Fibroblast of the aortic adventitia (primary cell): ENCODE results near the gene TGOLN2. TPM values are rescaled to one million over a fixed set of nuclear protein-coding genes. Genes with fewer than 3 reads are reported as not detected.
A peak's percentile ranks its signal among the peaks of the same experiment; 100 is the strongest.
"Not testable (repeated sequence)": the region's sequence is repeated elsewhere in the genome, so short reads cannot be mapped to it uniquely, and the experiment has no call there.

Experiments
- DNase-seq: peaks from one replicate; pipeline ENCODE4 v3.0.0-alpha.2; 2010; ENCODE audit warnings: low read depth
- H3K4me3 ChIP-seq: 2 replicates; pipeline ENCODE4 v1.5.1; 2011; ENCODE audit warnings: low read depth, mild to moderate bottlenecking, control low read depth, low read length, moderate library complexity
- total RNA-seq: library from RNA; depleted of rRNA; stranded (reverse); fragments of >200 nt; gene quantifications from 2 replicates; pipeline ENCODE4 v1.2.3, GENCODE V29; 2012; ENCODE audit warnings: low replicate concordance
- TF ChIP-seq, protein P1 (sequence below): IDR thresholded peaks from 2 replicates; pipeline ENCODE4 v1.5.1; 2011; ENCODE audit warnings: mild to moderate bottlenecking, low read length, control low read depth, inconsistent platforms; ENCODE audit not compliant: insufficient read depth

Gene TGOLN2
- total RNA-seq, 1 donor, result 112 TPM

DNA sequence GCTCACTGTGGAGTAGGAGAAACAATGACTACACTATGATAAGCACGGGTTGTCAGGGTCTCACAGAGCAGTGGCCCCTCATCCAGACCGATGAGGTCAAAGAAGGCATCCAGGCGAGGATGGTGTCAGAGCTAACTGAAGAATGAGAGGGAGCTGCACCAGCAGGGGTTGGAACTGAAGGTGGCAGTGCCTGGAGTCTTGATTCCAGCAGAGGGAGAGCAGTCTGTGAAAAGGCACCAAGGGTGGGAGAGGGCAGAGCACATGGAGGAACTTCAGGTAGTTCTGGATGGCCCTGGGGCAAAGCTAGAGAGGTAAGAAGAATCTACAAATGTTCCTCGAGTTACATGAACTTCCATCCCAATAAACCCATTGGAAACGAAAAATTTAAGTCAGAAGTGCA, 39.4 kb upstream of the TGOLN2 start:
- TF ChIP-seq, protein P1, sequence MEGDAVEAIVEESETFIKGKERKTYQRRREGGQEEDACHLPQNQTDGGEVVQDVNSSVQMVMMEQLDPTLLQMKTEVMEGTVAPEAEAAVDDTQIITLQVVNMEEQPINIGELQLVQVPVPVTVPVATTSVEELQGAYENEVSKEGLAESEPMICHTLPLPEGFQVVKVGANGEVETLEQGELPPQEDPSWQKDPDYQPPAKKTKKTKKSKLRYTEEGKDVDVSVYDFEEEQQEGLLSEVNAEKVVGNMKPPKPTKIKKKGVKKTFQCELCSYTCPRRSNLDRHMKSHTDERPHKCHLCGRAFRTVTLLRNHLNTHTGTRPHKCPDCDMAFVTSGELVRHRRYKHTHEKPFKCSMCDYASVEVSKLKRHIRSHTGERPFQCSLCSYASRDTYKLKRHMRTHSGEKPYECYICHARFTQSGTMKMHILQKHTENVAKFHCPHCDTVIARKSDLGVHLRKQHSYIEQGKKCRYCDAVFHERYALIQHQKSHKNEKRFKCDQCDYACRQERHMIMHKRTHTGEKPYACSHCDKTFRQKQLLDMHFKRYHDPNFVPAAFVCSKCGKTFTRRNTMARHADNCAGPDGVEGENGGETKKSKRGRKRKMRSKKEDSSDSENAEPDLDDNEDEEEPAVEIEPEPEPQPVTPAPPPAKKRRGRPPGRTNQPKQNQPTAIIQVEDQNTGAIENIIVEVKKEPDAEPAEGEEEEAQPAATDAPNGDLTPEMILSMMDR, result no peak
- no peak for DNase-seq

DNA sequence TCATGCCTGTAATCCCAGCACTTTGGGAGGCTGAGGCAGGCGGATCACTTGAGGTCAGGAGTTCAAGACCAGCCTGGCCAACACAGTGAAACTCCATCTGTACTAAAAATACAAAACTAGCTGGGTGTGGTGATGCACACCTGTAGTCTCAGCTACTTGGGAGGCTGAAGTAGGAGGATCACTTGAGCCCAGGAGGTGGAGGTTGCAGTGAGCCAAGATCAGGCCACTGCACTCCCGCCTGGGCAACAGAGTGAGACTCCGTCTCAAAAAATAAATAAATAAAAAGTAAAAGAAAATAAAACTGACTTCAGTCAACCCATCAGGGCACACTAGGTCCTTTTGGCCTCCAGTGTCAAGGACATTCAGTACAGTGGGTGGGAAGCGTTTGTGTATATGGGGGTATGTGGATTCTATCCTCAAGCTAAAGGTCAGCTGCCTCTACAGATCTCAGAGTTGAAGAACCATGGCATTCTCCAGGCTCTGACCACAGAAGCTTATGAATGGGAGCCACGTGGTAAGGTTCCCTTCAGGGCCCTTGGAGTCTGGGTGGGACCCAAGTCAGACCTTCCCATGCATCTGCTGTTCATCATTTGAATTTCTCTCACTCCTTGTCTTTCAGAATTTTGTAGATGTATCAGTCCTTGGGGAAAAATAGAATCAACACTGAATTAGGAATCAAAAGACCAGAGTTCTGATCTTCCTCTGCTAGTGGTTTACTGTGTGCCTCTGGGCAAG, 35.0 kb upstream of the TGOLN2 start:
- not testable (repeated sequence) for H3K4me3 ChIP-seq, DNase-seq

More for the DNA sequence above, 39.4 kb upstream of the TGOLN2 start:
- H3K4me3 ChIP-seq, result no peak overlapping the region

DNA sequence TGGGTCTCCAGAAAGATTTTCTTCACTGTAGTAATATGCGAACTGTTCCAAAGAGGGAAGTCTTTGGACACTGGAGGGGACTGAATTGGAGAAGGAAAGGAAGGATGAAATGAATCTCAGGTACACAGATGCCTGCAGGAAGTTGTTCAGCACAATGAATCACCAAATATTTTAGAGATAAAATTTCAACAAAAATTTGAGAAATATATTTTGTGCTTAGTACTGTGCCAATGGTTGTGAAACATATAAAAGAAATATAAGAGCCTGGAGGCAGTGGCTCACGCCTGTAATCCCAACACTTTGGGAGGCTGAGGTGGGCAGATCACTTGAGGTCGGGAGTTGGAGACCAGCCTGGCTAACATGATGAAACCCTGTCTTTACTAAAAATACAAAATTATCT, 29.9 kb upstream of the TGOLN2 start:
- DNase-seq, result no peak
- TF ChIP-seq, protein P1, result no peak
- no peak overlapping the region for H3K4me3 ChIP-seq

DNA sequence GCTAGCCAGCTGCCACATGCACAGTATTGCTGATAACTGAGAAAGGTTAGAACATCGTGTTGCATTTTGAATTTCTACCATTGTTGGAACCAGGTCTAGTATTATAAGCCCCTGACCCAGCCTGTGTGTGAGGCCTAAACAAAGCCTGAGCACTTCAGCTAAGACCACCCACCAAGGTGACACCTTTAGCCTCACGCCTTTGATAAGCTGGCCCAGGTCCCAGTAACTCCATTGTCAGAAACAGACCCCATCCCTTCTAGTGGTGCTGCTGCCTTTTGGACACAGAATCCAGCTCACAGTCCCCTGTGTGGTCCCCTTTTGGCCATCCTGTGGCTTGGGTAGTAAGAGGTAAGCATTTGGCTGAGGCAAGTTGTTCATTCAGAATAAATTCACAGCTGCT, 28.4 kb upstream of the TGOLN2 start:
- no peak for DNase-seq
- no peak overlapping the region for H3K4me3 ChIP-seq
- TF ChIP-seq, protein P1, result no peak

DNA sequence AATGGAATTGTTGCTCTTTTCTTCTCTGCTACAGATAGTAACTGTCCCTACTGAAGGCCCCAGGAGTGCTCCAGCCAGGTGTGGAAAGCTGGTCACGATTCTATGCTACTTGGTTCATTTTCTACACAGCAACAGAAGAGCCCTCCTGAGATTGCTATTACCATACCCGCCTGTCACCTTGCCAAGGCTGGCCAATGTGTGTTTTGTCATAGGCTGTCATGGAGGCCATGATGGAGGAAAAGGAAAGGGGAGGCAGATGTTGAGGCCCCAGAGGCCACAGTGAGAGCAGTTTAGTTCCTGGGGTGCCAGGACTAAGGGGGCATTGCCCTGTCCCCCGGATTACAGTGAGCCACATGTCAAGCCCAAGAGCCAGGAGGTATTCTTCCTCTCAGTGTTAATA, 27.7 kb upstream of the TGOLN2 start:
- TF ChIP-seq, protein P1, result no peak
- DNase-seq, result peak; percentile 19
- peak overlapping the region; percentile 99 for H3K4me3 ChIP-seq

DNA sequence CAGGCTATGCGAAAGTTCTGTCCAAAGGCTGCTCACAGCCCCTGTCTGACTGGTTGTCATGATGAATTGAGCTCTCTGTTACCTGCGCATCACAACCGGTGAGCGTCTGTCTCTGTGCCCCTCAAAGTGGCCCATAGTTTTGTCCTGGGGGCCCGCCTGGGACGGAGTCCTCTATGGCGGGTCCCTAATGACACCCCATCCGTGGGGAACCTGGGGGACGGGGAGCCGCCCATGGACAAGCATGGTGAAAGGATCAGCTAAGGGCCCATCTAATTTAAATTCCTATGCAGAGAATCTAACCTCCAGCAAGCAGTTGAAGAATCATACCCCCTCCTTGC, 27.3 kb upstream of the TGOLN2 start:
- TF ChIP-seq, protein P1, result no peak
- peak overlapping the region; percentile 99 for H3K4me3 ChIP-seq
- DNase-seq, result no peak

DNA sequence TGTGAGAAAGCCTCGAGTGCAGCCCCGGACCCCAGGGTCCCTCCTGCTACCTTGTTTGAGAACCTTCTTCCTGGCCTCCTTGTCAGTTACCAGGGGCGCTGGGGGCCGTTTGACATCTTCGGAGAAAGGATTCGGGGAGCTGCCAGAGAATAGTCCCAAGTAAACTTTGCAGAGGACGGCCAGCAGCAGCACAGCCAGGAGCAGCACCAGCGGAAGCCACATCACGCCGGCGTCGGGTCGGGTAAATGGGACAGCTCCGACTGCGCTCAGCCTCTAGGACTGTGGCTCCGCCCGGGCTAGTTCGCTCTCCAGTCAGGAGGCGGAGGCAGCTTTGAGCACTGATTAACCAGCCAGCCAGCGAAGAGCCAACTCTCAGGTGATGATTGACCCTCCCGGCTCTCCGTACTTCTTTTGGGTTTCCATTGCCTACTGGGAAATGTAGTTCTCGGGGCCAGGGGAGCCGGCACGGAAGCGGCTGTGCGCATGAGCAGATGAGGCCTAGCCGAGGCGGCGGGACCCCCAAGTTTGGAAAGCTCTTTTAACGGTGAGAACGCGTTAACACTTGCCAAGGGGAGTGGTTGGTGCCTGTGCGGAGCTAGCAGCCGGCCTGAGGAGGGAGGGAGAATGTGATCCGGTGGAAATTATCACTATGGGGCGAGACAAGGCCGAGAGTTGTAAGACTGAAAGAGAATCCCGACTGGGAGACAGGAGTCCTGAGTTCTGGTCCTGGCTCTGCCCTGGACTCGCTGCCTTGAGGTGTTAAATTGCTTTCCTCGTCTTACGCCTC, 26.7 kb upstream of the TGOLN2 start, which contains the start of the genes ELMOD3 and RETSAT:
Gene ELMOD3, plus strand, starts transcription at position 484 of the 787 bp plus-strand sequence. CDS start 2,430 bp downstream, outside the sequence.
Gene RETSAT, minus strand, starts transcription at position 243 of the 787 bp plus-strand sequence. Its CDS starts 21 bp downstream, at position 222.
- peak within 1 kb of the TSS; percentile 99 for H3K4me3 ChIP-seq
- TF ChIP-seq, protein P1, result no peak

More for the DNA sequence above, 26.7 kb upstream of the TGOLN2 start, which contains the start of the genes ELMOD3 and RETSAT:
- DNase-seq, result peak; percentile 100
